PFSK-1 (cell line): ENCODE measurements around the gene MAST4.

Experiments used
- POLR2AphosphoS5 ChIP-seq: IDR thresholded peaks from 2 replicates; pipeline ENCODE4 v1.6.1; 2012; ENCODE audit warnings: low read depth, mild to moderate bottlenecking, control low read depth, low read length, moderate library complexity
- SIN3A ChIP-seq: IDR thresholded peaks from 2 replicates; pipeline ENCODE4 v1.6.1; 2012; ENCODE audit warnings: mild to moderate bottlenecking, low read length, moderate library complexity, borderline replicate concordance; ENCODE audit not compliant: insufficient read depth
- TAF1 ChIP-seq: IDR thresholded peaks from 2 replicates; pipeline ENCODE4 v1.6.1; 2012; ENCODE audit warnings: low read length, control low read depth, borderline replicate concordance; ENCODE audit not compliant: insufficient read depth
- TF ChIP-seq, protein P1 (sequence below), 2 experiments: IDR thresholded peaks; 2 replicates each; pipeline versions ENCODE4 v1.6.1 to v1.8.0; 2011 to 2012; ENCODE audit warnings: low read depth in 2 of 2, low read length in 2 of 2, control low read depth in 1 of 2, inconsistent platforms in 1 of 2, mild to moderate bottlenecking in 1 of 2, moderate library complexity in 1 of 2; ENCODE audit not compliant: insufficient read depth in 1 of 2

- TF ChIP-seq SIN3A (no peak), POLR2AphosphoS5 (no peak), TAF1 (no peak)
- TF ChIP-seq, protein P1, sequence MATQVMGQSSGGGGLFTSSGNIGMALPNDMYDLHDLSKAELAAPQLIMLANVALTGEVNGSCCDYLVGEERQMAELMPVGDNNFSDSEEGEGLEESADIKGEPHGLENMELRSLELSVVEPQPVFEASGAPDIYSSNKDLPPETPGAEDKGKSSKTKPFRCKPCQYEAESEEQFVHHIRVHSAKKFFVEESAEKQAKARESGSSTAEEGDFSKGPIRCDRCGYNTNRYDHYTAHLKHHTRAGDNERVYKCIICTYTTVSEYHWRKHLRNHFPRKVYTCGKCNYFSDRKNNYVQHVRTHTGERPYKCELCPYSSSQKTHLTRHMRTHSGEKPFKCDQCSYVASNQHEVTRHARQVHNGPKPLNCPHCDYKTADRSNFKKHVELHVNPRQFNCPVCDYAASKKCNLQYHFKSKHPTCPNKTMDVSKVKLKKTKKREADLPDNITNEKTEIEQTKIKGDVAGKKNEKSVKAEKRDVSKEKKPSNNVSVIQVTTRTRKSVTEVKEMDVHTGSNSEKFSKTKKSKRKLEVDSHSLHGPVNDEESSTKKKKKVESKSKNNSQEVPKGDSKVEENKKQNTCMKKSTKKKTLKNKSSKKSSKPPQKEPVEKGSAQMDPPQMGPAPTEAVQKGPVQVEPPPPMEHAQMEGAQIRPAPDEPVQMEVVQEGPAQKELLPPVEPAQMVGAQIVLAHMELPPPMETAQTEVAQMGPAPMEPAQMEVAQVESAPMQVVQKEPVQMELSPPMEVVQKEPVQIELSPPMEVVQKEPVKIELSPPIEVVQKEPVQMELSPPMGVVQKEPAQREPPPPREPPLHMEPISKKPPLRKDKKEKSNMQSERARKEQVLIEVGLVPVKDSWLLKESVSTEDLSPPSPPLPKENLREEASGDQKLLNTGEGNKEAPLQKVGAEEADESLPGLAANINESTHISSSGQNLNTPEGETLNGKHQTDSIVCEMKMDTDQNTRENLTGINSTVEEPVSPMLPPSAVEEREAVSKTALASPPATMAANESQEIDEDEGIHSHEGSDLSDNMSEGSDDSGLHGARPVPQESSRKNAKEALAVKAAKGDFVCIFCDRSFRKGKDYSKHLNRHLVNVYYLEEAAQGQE (IDR thresholded peaks at IDR 0.05; ENCODE audit: insufficient read depth in 1 of 2, low read depth in 2 of 2, low read length in 2 of 2): no peak
These were observed 565.6 kb downstream of the MAST4 start for GRCh38 chr5:67161767-67162166.
